Kidney (tissue), 14 donors: ENCODE data around the gene DRC1. TPM values are rescaled to one million over a fixed set of nuclear protein-coding genes. Genes with fewer than 3 reads are reported as not detected.

ENCODE experiments used
- DNase-seq, 5 donors: peaks; one replicate each; pipeline ENCODE4 v3.0.0-alpha.2; 2013 to 2020
- FAIRE-seq: peaks from 2 replicates; lab custom pipeline; 2012; peaks lifted over from hg19 to GRCh38; lab: Jason Lieb, UNC
- H3K27ac ChIP-seq, 2 donors: one replicate each; pipeline ENCODE4 v1.7.0; 2013; ENCODE audit warnings: low read depth in 2 of 2, low read length in 2 of 2, inconsistent platforms in 1 of 2
- H3K27me3 ChIP-seq: one replicate; pipeline ENCODE4 v1.7.1; 2013; ENCODE audit warnings: low read length, inconsistent platforms; ENCODE audit not compliant: control insufficient read depth, insufficient read depth
- H3K36me3 ChIP-seq, 3 donors: one replicate each; pipeline versions ENCODE4 v1.7.0 to v1.7.1; 2013; ENCODE audit warnings: low read length in 3 of 3, control low read depth in 1 of 3, inconsistent platforms in 1 of 3; ENCODE audit not compliant: insufficient read depth in 3 of 3, control insufficient read depth in 2 of 3
- H3K4me1 ChIP-seq, 3 donors: one replicate each; pipeline versions ENCODE4 v1.7.0 to v1.7.1; 2013; ENCODE audit warnings: low read length in 3 of 3, inconsistent platforms in 1 of 3, low read depth in 1 of 3; ENCODE audit not compliant: control insufficient read depth in 2 of 3, insufficient read depth in 2 of 3
- H3K4me3 ChIP-seq, 3 donors: one replicate each; pipeline versions ENCODE4 v1.7.0 to v1.8.1; 2013; ENCODE audit warnings: low read length in 3 of 3, control low read depth in 1 of 3, inconsistent platforms in 1 of 3
- H3K9ac ChIP-seq, 3 donors: one replicate each; pipeline versions ENCODE4 v1.7.0 to v1.7.1; 2013; ENCODE audit warnings: low read length in 3 of 3, control low read depth in 1 of 3, inconsistent platforms in 1 of 3
- H3K9me3 ChIP-seq, 3 donors: one replicate each; pipeline versions ENCODE4 v1.7.0 to v1.7.1; 2013; ENCODE audit warnings: low read length in 3 of 3, control low read depth in 1 of 3, inconsistent platforms in 1 of 3; ENCODE audit not compliant: control insufficient read depth in 2 of 3, insufficient read depth in 1 of 3
- intact Hi-C: fragments of 100-400 bp; cut with DNase I; formaldehyde crosslinking; loops from one replicate; pipeline ENCODE4 v1.11.1; 2022
- polyA plus RNA-seq: library from polyadenylated mRNA; stranded (reverse); fragments of 350-450 nt; fragmentation: Illumina TruSeq; extraction: RNeasy Lipid Tissue Mini Kit (QIAGEN cat#74804); gene quantifications from one replicate; pipeline ENCODE4 v1.2.3, GENCODE V29; 2014; ENCODE audit warnings: low read depth, low replicate concordance; ENCODE audit not compliant: insufficient read depth
- total RNA-seq: library from RNA; stranded (reverse); fragmentation: NEBNext Ultra II Directional; extraction: Animal tissue kit (Norgen Biotek cat#: 25700); gene quantifications from one replicate; pipeline ENCODE4 v1.2.1, GENCODE V29; 2021
- TF ChIP-seq, protein P1 (sequence below): IDR thresholded peaks from 3 replicates; pipeline ENCODE4 v1.5.1; 2012; ENCODE audit warnings: mild to moderate bottlenecking, moderate library complexity, borderline replicate concordance; ENCODE audit not compliant: insufficient read depth; ENCODE audit errors: extremely low read depth
- donor health status: control.
- donor health status: control.
- donor health status: control.
- donor health status: control.
- donor health status: control.
- donor health status: DM: yes; HTN: yes; CAD: no.
- donor health status: Normal renal cell carcinoma (clear cell type).

The DRC1 gene
- total and polyA plus RNA-seq, 2 donors from 2014 or later: 0.76 TPM; not detected in 1

DNA sequence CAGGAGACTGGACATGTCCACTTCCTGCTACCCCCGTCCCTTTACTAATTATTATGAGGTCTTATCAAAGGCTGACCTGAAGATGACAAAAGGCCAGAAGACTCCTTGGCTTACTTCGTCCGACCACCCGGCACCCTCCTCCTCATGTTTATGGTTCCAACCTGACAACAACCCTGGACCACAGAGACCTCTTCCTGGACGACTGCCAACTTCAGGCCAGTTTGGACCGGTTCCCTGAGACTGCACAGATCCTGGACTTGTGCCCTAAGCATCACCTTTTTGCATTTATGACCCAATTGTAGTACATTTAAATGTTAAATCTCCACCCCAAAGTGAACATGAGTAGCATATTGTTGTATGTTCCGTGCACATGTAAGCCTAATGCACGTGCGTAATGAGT lies 5.8 kb downstream of the DRC1 start:
- no peaks in the 10 kb centered on the region for H3K4me1 ChIP-seq
- H3K4me3 ChIP-seq: no peak overlapping the region
- TF ChIP-seq, protein P1, sequence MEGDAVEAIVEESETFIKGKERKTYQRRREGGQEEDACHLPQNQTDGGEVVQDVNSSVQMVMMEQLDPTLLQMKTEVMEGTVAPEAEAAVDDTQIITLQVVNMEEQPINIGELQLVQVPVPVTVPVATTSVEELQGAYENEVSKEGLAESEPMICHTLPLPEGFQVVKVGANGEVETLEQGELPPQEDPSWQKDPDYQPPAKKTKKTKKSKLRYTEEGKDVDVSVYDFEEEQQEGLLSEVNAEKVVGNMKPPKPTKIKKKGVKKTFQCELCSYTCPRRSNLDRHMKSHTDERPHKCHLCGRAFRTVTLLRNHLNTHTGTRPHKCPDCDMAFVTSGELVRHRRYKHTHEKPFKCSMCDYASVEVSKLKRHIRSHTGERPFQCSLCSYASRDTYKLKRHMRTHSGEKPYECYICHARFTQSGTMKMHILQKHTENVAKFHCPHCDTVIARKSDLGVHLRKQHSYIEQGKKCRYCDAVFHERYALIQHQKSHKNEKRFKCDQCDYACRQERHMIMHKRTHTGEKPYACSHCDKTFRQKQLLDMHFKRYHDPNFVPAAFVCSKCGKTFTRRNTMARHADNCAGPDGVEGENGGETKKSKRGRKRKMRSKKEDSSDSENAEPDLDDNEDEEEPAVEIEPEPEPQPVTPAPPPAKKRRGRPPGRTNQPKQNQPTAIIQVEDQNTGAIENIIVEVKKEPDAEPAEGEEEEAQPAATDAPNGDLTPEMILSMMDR: no peak
- H3K27me3 ChIP-seq: no peaks in the 10 kb centered on the region
- no peak overlapping the region for H3K27ac ChIP-seq
- no peaks in the 10 kb centered on the region for H3K9me3 ChIP-seq
- H3K9ac ChIP-seq: no peak overlapping the region
- intact Hi-C loops: no loop called here
- no peak for FAIRE-seq
- DNase-seq: no peak
- H3K36me3 ChIP-seq: no peaks in the 10 kb centered on the region

DNA sequence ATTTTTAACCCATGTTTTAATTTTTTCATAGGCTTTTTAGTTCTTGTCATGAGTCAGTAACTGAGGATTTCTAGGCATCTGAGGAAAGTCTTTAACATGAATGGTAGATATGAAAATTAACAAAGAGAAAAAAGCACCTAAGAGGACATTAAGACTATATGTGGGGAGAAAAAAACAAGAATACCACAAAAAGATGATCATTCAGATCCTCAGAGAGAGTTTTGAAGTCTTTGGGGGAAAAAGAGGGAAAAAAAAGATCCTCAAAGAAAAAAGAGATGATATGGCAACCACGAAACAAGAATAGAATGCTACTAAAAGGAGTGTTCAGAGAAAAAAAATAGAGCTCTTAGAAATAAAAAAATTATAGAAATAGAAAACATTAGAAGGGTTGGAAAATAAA lies 8.1 kb downstream of the DRC1 start:
- TF ChIP-seq, protein P1: no peak

DNA sequence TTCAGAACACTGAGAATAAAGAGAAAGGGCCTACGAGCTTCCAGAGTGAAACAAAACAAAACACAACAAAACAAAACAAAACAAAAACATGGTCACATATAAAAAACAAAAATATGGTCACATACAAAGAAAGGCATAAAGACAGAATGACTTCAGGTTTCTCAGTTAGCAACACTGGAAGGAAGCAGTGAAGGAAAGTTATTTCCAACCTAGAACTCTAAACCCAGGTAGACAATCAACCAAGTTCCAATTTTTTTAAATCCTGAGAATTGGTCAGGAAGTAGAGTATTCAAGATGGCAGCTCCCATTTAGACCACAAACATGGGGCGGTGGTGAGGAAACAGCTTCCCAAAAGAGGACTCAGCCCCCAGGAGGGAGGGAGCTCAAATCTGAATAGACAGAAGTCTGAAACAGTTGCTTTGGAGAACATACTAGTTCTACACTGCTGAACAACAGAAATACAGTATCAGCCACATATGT lies 9.1 kb downstream of the DRC1 start:
- Histone ChIP-seq H3K4me1 (no peaks in the 10 kb centered on the region), H3K9ac (no peak overlapping the region), H3K36me3 (no peaks in the 10 kb centered on the region), H3K27ac (no peak overlapping the region), H3K4me3 (no peak overlapping the region), H3K27me3 (no peaks in the 10 kb centered on the region), H3K9me3 (no peaks in the 10 kb centered on the region)
- DNase-seq (no peak), FAIRE-seq (no peak)
- TF ChIP-seq, protein P1: no peak
- intact Hi-C loops: no loop called here

More for the DNA sequence above, 8.1 kb downstream of the DRC1 start:
- FAIRE-seq: no peak
- Histone ChIP-seq H3K9me3 (no peaks in the 10 kb centered on the region), H3K36me3 (no peaks in the 10 kb centered on the region), H3K27ac (no peak overlapping the region), H3K4me1 (no peaks in the 10 kb centered on the region), H3K27me3 (no peaks in the 10 kb centered on the region), H3K9ac (no peak overlapping the region), H3K4me3 (no peak overlapping the region)
- intact Hi-C loops: no loop called here
- DNase-seq: no peak

DNA sequence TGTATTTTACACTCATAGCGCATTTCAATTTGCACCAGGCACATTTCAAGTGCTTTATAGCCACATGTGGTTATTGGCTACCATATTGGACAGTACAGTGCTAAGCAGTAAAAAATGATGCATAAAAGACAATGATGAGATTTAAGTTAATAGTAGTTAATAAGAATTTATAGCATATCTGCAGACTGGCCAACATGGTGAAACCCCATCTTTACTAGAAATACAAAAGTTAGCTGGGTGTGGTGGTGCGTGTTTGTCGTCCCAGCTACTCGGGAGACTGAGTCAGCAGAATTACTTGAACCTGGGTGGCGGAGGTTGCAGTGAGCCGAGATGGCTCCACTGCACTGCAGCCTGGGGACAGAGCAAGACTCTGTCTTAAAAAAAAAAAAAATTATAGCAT lies 9.7 kb downstream of the DRC1 start:
- no peak overlapping the region for H3K4me3 ChIP-seq
- FAIRE-seq (no peak), DNase-seq (no peak)
- H3K4me1 ChIP-seq: no peaks in the 10 kb centered on the region
- TF ChIP-seq, protein P1: no peak
- H3K9me3 ChIP-seq: no peaks in the 10 kb centered on the region
- intact Hi-C loops: no loop called here
- no peaks in the 10 kb centered on the region for H3K27me3 ChIP-seq
- no peaks in the 10 kb centered on the region for H3K36me3 ChIP-seq
- no peak overlapping the region for H3K27ac ChIP-seq
- H3K9ac ChIP-seq: no peak overlapping the region
